RPMI8226 (cell line): ENCODE data around the gene CA6.
"Not testable (repeated sequence)": the region's sequence is repeated elsewhere in the genome, so short reads cannot be mapped to it uniquely, and the experiment has no call there.

Experiments
- DNase-seq: peaks from one replicate; pipeline ENCODE4 v3.0.0-alpha.2; 2015

CA6 gene

DNA sequence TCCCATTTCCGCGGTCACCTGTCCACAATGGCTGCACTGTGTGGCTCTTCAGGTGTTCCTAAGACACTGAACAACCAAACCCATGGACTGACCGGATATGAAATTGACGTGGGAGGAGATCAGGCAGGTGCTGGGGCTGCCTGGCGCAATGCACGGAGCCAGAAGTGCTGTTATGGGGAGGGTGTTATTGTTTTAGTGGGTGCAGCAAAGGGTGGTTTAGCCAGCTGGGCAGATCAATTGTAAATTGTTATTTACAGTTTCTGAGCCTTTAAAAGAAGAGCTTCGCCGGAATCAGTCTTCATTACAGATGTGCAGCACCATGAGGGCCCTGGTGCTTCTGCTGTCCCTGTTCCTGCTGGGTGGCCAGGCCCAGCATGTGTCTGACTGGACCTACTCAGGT lies at the start of gene CA6:
Gene CA6, plus strand, starts transcription at position 301 of the 400 bp plus-strand sequence. Its CDS starts 19 bp downstream, at position 320.
- DNase-seq: no peak

- DNase-seq: not testable (repeated sequence)
These were observed 48.9 kb upstream of the CA6 start for GRCh38 chr1:8896775-8897174.

DNA sequence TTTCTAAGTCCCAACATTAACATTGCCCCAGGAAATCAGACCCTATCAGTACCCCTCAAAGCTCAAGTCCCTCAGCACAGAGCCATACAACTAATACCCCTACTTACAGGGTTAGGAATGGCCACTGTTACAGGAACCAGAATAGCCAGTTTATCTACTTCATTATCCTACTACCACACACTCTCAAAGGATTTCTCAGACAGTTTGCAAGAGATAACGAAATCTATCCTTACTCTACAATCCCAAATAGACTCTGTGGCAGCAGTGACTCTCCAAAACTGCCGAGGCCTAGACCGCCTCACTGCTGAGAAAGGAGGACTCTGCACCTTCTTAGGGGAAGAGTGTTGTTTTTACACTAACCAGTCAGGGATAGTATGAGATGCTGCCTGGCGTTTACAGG lies 48.2 kb upstream of the CA6 start:
- DNase-seq: not testable (repeated sequence)

DNA sequence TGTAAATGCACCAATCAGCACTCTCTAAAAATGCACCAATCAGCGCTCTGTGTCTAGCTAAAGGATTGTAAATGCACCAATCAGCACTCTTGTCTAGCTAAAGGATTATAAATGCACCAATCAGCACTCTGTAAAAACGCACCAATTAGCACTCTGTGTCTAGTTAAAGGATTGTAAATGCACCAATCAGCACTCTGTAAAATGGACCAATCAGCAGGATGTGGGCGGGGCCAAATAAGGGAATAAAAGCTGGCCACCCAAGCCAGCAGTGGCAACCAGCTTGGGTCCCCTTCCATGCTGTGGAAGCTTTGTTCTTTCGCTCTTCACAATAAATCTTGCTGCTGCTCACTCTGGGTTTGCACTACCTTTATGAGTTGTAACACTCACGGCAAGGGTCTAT lies 47.2 kb upstream of the CA6 start:
- DNase-seq: not testable (repeated sequence)

DNA sequence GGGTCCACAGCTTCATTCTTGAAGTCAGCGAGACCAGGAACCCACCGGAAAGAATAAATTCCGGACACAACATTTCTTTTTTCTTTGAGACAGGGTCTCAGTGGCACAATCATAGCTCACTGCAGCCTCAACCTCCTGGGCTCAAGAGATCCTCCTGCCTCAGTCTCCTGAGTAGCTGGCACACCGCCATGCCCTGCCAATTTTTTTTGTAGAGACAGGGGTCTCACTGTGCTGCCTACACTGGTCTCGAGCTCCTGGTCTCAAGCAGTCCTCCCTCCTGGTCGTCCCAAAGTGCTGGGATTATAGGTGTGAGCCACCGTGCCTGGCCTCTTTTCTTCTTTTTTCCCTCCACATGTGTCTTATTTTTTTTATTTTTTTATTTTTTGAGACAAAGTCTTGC lies 46.6 kb upstream of the CA6 start:
- DNase-seq: no peak

GRCh38 chr1:8900684-8901083 lies 45.0 kb upstream of the CA6 start:
- not testable (repeated sequence) for DNase-seq

- no peak for DNase-seq
These were observed 42.9 kb upstream of the CA6 start for GRCh38 chr1:8902765-8903164.

GRCh38 chr1:8903410-8903809 lies 42.3 kb upstream of the CA6 start:
- DNase-seq: peak; percentile 39

- DNase-seq: peak; percentile 44
These were observed 41.6 kb upstream of the CA6 start for GRCh38 chr1:8903908-8904650.

DNA sequence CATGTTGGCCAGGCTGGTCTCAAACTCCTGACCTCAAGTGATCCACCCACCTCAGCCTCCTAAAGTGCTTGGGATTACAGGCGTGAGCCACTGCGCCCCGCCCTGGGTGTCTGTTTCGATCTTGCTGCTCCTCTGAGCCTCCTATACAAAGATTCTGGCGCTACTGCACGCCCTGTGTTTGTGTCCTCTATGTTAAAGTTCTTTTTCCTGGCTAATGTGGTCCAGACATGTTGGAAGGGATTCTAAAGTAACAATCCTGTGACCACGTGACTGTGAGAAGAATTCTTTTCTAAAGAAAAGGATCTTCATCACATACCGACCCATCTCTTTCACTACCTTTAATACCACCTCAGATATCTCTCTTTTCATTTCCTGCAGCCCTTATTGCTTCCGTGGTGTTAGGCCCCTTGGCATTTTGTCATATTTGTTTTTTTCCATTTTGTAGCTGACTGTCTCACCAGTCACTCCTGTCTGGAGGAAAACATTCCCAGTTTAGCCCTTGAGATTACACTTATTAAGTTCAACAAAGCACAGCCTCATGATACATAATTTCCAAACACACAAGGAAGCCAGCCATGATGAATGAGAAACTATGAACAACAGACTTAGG lies 40.0 kb upstream of the CA6 start:
- no peak for DNase-seq

DNA sequence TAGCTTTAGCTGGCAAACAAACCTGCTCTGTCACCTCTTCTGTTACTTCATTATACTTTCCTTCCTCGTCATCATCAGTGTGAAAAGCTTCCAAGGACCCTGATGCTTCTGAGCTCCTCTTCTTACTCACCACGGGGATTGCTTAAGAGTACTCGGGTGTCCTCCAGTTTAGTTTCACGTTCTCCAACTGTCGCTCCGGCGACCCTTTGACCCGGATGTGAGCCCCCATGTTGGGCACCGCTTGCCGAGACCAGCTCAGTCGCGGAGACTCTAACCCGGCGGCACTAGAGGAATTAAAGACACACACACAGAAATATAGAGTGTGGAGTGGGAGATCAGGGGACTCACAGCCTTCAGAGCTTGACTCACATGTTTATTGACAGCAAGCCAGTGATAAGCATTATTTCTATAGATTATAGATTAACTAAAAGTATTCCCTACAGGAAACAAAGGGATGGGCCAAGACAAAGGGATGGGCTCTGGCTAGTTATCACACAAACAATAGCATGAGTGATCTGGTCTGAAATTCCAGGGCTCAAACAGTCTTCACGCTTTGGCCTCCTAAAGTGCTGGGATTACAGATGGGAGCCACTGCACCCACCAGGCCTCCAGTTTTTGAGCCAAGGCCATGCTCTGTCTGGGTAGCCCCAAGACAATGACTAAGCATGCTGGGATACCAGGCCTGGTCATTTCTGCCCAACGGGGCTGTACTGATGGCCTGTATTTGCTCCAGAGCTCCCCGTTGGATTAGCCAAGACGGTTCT lies 37.1 kb upstream of the CA6 start:
- no peak for DNase-seq

DNA sequence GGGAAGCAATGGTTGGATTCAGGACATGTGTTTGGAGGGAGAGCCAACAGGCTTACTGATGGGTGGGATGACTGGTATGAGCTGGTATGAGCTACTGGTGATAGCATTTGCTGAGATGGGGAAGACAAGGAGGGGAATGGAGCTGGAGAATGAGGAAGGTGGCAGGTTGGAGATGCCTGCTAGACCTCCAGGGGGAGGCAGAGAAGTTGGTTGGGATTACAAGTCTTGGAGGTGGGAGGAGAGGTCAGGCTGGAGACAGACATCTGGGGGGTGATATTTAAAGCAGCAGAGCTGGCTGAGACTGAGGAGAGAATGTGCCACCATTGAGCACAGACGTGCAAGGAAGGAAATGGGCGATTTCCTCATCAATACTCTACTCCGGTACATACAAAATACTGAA lies 35.3 kb upstream of the CA6 start:
- DNase-seq: no peak

DNA sequence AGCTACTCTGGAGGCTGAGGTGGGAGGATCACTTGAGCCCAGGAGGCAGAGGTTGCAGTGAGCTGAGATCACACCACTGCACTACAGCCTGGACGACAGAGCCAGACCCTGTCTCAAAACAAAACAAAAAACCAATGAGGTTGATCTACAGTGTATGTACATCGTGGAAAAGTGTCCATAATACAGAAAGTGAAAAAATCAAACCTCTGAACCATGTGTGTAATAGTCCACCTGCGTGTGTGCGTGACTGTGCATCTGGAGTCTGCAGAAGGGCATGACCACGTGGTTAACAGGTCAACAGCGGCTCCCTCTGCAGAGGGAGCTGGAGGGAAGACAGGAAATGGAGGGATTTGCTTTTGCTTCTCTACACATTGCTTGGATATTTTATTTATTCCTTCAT lies 34.8 kb upstream of the CA6 start:
- DNase-seq: peak; percentile 47

DNA sequence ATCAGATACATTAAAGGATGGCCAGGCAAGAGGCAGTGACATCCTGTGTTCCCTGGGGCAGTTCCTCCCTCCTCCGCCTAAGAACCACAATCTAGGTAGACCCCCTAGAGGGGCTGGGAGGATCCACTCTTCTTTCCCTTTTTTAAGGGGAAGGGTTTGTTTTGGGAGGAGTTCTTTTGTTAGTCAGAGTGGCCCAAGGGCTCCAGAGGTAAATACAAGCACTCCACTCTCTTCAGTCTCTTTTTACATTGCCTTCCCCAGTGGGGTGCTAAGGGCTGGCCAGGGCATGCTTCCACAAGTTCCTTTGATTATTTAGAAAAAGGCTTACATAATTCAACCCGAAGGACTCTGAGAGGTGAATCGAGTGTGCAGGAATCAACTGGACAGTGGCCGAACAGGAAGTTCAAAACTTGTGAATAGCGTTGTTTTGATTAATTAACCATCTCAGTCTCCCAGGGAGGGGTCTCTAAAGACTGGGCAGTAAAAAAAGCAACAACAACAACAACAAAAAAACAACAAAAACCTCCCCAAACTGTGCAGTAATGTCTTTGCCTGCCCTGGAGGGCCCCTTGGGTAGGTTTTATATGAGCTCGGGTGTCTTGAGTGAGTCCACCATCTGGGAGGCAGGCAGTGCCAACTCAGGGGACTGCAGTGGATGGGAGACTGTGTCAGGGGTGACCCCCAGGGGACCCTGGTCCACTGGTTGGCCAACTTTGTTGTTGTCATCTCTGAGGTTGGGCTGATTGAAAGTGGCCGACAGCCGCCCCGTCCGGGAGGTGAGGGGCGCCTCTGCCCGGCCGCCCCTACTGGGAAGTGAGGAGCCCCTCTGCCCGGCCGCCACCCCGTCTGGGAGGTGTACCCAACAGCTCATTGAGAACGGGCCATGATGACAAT lies 34.0 kb upstream of the CA6 start:
- no peak for DNase-seq

DNA sequence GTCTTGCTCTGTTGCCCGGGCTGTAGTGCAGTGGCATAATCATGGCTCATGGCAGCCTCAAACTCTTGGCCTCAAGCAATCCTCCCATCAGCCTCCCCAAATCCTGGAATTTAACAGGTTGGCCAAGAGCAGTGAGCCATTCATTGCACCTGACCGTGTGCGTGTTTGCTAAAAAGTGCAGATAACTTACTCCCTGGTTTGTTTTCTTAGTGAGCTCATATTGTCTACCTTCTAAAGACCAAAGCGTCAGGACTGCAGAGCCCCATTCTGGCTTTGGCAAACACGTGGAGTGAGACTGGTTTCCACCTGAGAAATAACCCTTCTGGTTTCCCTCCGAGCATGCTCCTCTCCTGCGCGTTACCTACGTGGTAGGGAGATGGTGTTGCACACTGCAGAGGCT lies 32.2 kb upstream of the CA6 start:
- no peak for DNase-seq

DNA sequence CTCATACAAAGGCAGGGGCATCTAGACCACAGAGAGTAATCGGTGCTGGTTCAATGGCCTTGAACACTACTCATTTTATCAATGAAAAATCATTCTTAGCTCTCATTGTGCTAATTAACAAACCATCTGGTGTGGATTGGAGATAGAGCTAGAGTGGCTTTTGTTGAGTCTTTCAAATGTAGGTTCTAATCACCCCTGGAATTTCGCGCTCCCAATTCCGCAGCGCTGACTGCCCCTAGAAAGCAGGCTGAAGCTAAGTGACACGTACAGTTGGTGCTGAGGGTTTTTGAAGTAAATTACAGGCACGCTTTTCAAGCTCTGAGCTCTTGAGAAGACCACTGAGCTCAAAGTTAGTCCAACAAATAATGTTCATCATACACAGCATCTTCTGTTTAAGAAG lies 31.2 kb upstream of the CA6 start:
- DNase-seq: no peak

- DNase-seq: no peak
These were observed 30.2 kb upstream of the CA6 start for GRCh38 chr1:8915446-8915845.

- not testable (repeated sequence) for DNase-seq
These were observed 28.1 kb upstream of the CA6 start for GRCh38 chr1:8917536-8917935.

GRCh38 chr1:8922962-8923361 lies 22.7 kb upstream of the CA6 start:
- peak; percentile 3 for DNase-seq

DNA sequence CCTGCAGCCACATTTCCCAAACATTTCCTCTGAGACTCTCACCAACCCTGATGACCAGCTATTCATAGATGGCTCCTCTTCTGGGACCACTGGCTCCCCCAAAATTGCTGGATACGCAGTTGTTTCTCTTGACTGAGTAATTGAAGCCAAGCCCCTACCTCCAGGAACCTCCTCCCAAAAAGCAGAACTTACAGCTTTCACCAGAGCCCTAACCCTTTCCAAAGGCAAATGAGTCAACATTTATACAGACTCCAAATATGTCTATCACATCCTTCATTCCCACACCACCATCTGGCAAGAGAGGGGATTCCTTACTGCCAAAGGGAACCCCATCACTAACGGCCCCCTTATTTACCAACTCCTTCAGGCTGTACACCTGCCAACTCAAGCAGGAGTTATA lies 20.3 kb upstream of the CA6 start:
- peak; percentile 5 for DNase-seq

- no peak for DNase-seq
These were observed 19.7 kb upstream of the CA6 start for GRCh38 chr1:8925960-8926359.

- DNase-seq: no peak
These were observed 18.7 kb upstream of the CA6 start for GRCh38 chr1:8926707-8927694.
